Vagina (tissue), 2 donors: ENCODE results near the gene LHFPL2.

Source experiments
- POLR2A ChIP-seq, 2 donors: fragments of 450-650 bp; IDR thresholded peaks; one replicate each; pipeline ENCODE4 v1.6.1; 2017; ENCODE audit warnings: antibody characterized with exemption in 2 of 2, mild to moderate bottlenecking in 2 of 2, moderate library complexity in 2 of 2
- POLR2AphosphoS5 ChIP-seq, 2 donors: sonication (generic); formaldehyde crosslinking; IDR thresholded peaks; one replicate each; pipeline ENCODE4 v1.9.0; 2017; ENCODE audit warnings: antibody characterized with exemption in 2 of 2, mild to moderate bottlenecking in 2 of 2, low read depth in 1 of 2; ENCODE audit not compliant: insufficient read depth in 1 of 2

GRCh38 chr5:78537411-78537810, 111.2 kb downstream of the LHFPL2 start:
- TF ChIP-seq POLR2A (IDR thresholded peaks at IDR 0.05) (no peak), POLR2AphosphoS5 (IDR thresholded peaks at IDR 0.05; ENCODE audit: insufficient read depth in 1 of 2, low read depth in 1 of 2) (no peak)
